Measurements from ENCODE around the gene FLNB. TPM values are rescaled to one million over a fixed set of nuclear protein-coding genes. Genes with fewer than 3 reads are reported as not detected.

FLNB gene
- total RNA-seq, 1 donor from 2014 or later = 16.3 TPM

GRCh38 chr3:58026598-58026997 lies 18.4 kb downstream of the FLNB start:
- no peak for FAIRE-seq
- DNase-seq (ENCODE audit: low spot score in 2 of 2) = no peak

- FAIRE-seq = no peak
- no peak for DNase-seq (ENCODE audit: low spot score in 2 of 2)
Observed at GRCh38 chr3:58027704-58028317, 19.6 kb downstream of the FLNB start.

GRCh38 chr3:58028902-58029301 lies 20.7 kb downstream of the FLNB start:
- no peak for FAIRE-seq

GRCh38 chr3:58029842-58030584 lies 21.8 kb downstream of the FLNB start:
- no peak for FAIRE-seq

More at GRCh38 chr3:58028902-58029301, 20.7 kb downstream of the FLNB start:
- no peak for DNase-seq (ENCODE audit: low spot score in 2 of 2)

GRCh38 chr3:58032186-58032585 lies 24.0 kb downstream of the FLNB start:
- FAIRE-seq (no peak), DNase-seq (ENCODE audit: low spot score in 2 of 2) (no peak)

More at GRCh38 chr3:58029842-58030584, 21.8 kb downstream of the FLNB start:
- no peak for DNase-seq (ENCODE audit: low spot score in 2 of 2)

- no peak for FAIRE-seq
- DNase-seq (ENCODE audit: low spot score in 2 of 2) = no peak
Observed at GRCh38 chr3:58034738-58035523, 26.7 kb downstream of the FLNB start.

GRCh38 chr3:58035524-58036255 lies 27.5 kb downstream of the FLNB start:
- FAIRE-seq = no peak
- DNase-seq (ENCODE audit: low spot score in 2 of 2) = no peak

GRCh38 chr3:58036293-58037032 lies 28.2 kb downstream of the FLNB start:
- DNase-seq (ENCODE audit: low spot score in 2 of 2) (no peak), FAIRE-seq (no peak)

GRCh38 chr3:58037141-58037910 lies 29.1 kb downstream of the FLNB start:
- DNase-seq (ENCODE audit: low spot score in 2 of 2) (no peak), FAIRE-seq (no peak)

GRCh38 chr3:58038675-58039292 lies 30.6 kb downstream of the FLNB start:
- DNase-seq (ENCODE audit: low spot score in 2 of 2) (no peak), FAIRE-seq (no peak)

- DNase-seq (ENCODE audit: low spot score in 2 of 2) (no peak), FAIRE-seq (no peak)
Observed at GRCh38 chr3:58039601-58040000, 31.4 kb downstream of the FLNB start.

- no peak for FAIRE-seq
- DNase-seq (ENCODE audit: low spot score in 2 of 2) = no peak
Observed at GRCh38 chr3:58041182-58041825, 33.1 kb downstream of the FLNB start.

GRCh38 chr3:58041826-58042324 lies 33.7 kb downstream of the FLNB start:
- DNase-seq (ENCODE audit: low spot score in 2 of 2) (no peak), FAIRE-seq (no peak)

- DNase-seq (ENCODE audit: low spot score in 2 of 2) (no peak), FAIRE-seq (no peak)
Observed at GRCh38 chr3:58042947-58043707, 34.9 kb downstream of the FLNB start.

- DNase-seq (ENCODE audit: low spot score in 2 of 2) (no peak), FAIRE-seq (no peak)
Observed at GRCh38 chr3:58043933-58044332, 35.7 kb downstream of the FLNB start.

- DNase-seq (ENCODE audit: low spot score in 2 of 2) (no peak), FAIRE-seq (no peak)
Observed at GRCh38 chr3:58044691-58045483, 36.7 kb downstream of the FLNB start.

- DNase-seq (ENCODE audit: low spot score in 2 of 2) (no peak), FAIRE-seq (no peak)
Observed at GRCh38 chr3:58047826-58048225, 39.6 kb downstream of the FLNB start.
